ENCODE data around the gene TIAM1. TPM values are rescaled to one million over a fixed set of nuclear protein-coding genes. Genes with fewer than 3 reads are reported as not detected.

TIAM1 gene
- total RNA-seq (2014; rRNA removed; shearing (Covaris generic)): 7.8 and 8.3 TPM in 2 replicates

GRCh38 chr21:31343680-31344480 lies at the start of gene TIAM1:
Gene TIAM1, minus strand, starts transcription at chr21:31344261. Its CDS starts 77,289 bp downstream, at chr21:31266972.
- no peaks in the 10 kb centered on the region for H3K9me3 ChIP-seq (replicated peaks)
- H3K27me3 ChIP-seq (replicated peaks): 0 out of 2 replicates have a peak, but pooled peaks cover 5% of the 10 kb centered on the region
- peaks cover 24% of the 10 kb centered on the region for H3K4me1 ChIP-seq (replicated peaks)
- H3K36me3 ChIP-seq: no peaks in the 10 kb centered on the region
- H3K27ac ChIP-seq: no peak within 1 kb of the TSS
- H3K4me3 ChIP-seq: peak within 1 kb of the TSS; percentile 50
- peak; percentile 66 to 73 for DNase-seq (ENCODE audit: low read depth in 1 of 2, low spot score in 2 of 2)

GRCh38 chr21:31387560-31388186 lies 43.6 kb upstream of the TIAM1 start:
- H3K27ac ChIP-seq: no peak overlapping the region

DNA sequence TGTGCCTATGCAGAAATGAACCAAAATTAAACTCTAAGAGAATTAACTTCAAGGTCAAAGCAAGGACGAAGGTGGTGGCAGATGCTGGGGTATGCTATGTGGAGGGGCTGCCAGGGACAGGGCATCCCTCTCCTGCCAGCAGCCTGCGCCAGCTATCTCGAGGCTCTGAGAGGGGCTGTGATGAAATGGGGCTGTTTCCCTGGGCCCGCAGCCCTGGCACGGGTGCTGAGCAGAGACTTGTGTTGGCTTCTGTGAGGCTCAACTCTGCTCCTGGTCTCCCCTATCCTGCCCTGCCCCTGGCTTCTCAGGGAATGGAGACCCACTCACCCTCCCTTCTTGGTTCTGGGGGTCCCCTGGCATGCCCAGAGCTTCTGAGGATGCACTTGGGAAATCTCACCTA lies 41.9 kb upstream of the TIAM1 start:
- no peak overlapping the region for H3K27ac ChIP-seq
- H3K4me1 ChIP-seq (replicated peaks): no peaks in the 10 kb centered on the region
- no peaks in the 10 kb centered on the region for H3K36me3 ChIP-seq
- no peaks in the 10 kb centered on the region for H3K9me3 ChIP-seq (replicated peaks)
- no peak overlapping the region for H3K4me3 ChIP-seq
- DNase-seq (ENCODE audit: low read depth in 1 of 2, low spot score in 2 of 2): no peak
- no peaks in the 10 kb centered on the region for H3K27me3 ChIP-seq (replicated peaks)

More at GRCh38 chr21:31387560-31388186, 43.6 kb upstream of the TIAM1 start:
- no peaks in the 10 kb centered on the region for H3K9me3 ChIP-seq (replicated peaks)
- no peaks in the 10 kb centered on the region for H3K27me3 ChIP-seq (replicated peaks)
- H3K4me3 ChIP-seq: no peak overlapping the region
- DNase-seq (ENCODE audit: low read depth in 1 of 2, low spot score in 2 of 2): no peak
- H3K36me3 ChIP-seq: no peaks in the 10 kb centered on the region
- no peaks in the 10 kb centered on the region for H3K4me1 ChIP-seq (replicated peaks)

DNA sequence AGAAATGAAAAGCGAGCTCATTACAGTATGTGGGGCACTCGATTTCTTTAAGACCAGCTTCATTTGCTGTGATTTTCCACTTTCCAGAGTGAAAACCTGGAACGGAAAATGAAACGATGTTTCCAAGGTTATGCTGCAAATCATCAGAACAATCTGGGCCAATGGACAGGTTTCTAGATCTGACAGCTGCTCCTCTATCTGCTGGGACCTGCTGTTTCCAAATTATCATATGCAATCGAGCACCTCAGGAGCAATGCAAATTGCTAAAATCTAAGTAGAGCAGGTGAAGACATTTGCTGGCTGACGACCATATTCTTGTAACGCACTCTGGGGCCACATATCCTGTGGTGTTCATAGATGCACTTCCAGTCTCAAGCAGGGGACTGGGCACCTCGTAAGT lies 39.7 kb upstream of the TIAM1 start:
- no peaks in the 10 kb centered on the region for H3K27me3 ChIP-seq (replicated peaks)
- DNase-seq (ENCODE audit: low read depth in 1 of 2, low spot score in 2 of 2): no peak
- H3K4me3 ChIP-seq: no peak overlapping the region
- no peaks in the 10 kb centered on the region for H3K36me3 ChIP-seq
- H3K27ac ChIP-seq: no peak overlapping the region
- no peaks in the 10 kb centered on the region for H3K9me3 ChIP-seq (replicated peaks)
- H3K4me1 ChIP-seq (replicated peaks): no peaks in the 10 kb centered on the region

DNA sequence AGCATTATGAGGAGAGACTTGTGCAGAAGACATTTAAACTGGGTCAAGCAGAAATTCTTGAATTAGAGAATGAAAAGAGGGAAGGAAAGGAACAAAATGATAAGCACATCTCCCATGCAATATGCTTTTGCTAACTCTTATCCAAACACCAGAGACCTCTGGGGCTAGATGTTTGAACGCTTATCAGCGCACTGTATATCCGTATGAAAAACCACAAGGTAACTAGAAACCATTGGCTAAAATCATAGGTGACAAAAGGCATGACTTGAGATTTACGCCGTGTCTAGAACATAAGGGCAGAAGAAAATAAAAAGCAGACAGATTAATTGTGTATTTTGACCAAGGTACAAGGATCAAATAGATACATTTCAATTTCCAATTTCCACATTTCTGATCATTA lies 38.0 kb upstream of the TIAM1 start:
- no peak for DNase-seq (ENCODE audit: low read depth in 1 of 2, low spot score in 2 of 2)
- Histone ChIP-seq H3K4me3 (no peak overlapping the region), H3K27me3 (replicated peaks) (no peaks in the 10 kb centered on the region), H3K27ac (no peak overlapping the region), H3K4me1 (replicated peaks) (no peaks in the 10 kb centered on the region), H3K9me3 (replicated peaks) (no peaks in the 10 kb centered on the region), H3K36me3 (no peaks in the 10 kb centered on the region)

- DNase-seq (ENCODE audit: low read depth in 1 of 2, low spot score in 2 of 2): no peak
- Histone ChIP-seq H3K27ac (no peak overlapping the region), H3K4me3 (no peak overlapping the region), H3K36me3 (no peaks in the 10 kb centered on the region), H3K9me3 (replicated peaks) (no peaks in the 10 kb centered on the region), H3K27me3 (replicated peaks) (no peaks in the 10 kb centered on the region), H3K4me1 (replicated peaks) (peaks cover 15% of the 10 kb centered on the region)
Measured at GRCh38 chr21:31376301-31376700, 32.2 kb upstream of the TIAM1 start.

DNA sequence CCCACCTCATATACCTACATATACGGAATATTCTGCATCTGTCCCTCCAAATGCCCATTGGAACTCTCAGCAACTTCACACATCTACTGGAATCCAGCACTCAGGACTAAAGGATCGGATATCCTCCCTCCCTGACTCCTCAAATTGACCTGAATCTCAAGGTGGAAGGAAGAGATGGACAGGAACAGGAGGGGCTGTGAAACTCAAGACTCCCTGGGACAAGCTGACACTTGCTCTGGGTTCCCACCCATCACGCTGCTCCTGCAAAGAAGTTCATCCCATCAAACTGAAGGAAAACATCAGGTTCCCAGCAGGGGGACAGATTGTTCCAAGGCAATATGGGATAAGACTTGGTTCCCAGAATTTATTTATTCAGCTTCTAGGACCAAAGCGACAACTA lies 30.3 kb upstream of the TIAM1 start:
- no peaks in the 10 kb centered on the region for H3K36me3 ChIP-seq
- peaks cover 34% of the 10 kb centered on the region for H3K4me1 ChIP-seq (replicated peaks)
- no peak overlapping the region for H3K27ac ChIP-seq
- no peak overlapping the region for H3K4me3 ChIP-seq
- no peaks in the 10 kb centered on the region for H3K9me3 ChIP-seq (replicated peaks)
- no peaks in the 10 kb centered on the region for H3K27me3 ChIP-seq (replicated peaks)
- no peak for DNase-seq (ENCODE audit: low read depth in 1 of 2, low spot score in 2 of 2)

GRCh38 chr21:31372471-31372765 lies 28.4 kb upstream of the TIAM1 start:
- DNase-seq (ENCODE audit: low read depth in 1 of 2, low spot score in 2 of 2): no peak
- Histone ChIP-seq H3K4me1 (replicated peaks) (peaks cover 36% of the 10 kb centered on the region), H3K36me3 (no peaks in the 10 kb centered on the region), H3K9me3 (replicated peaks) (no peaks in the 10 kb centered on the region), H3K27me3 (replicated peaks) (no peaks in the 10 kb centered on the region), H3K27ac (peak overlapping the region; percentile 63), H3K4me3 (no peak overlapping the region)

GRCh38 chr21:31371715-31372470 lies 27.8 kb upstream of the TIAM1 start:
- H3K27me3 ChIP-seq (replicated peaks): no peaks in the 10 kb centered on the region
- peak overlapping the region; percentile 63 for H3K27ac ChIP-seq
- peaks cover 41% of the 10 kb centered on the region for H3K4me1 ChIP-seq (replicated peaks)
- peak; percentile 54 to 65 for DNase-seq (ENCODE audit: low read depth in 1 of 2, low spot score in 2 of 2)
- H3K36me3 ChIP-seq: no peaks in the 10 kb centered on the region
- no peak overlapping the region for H3K4me3 ChIP-seq
- no peaks in the 10 kb centered on the region for H3K9me3 ChIP-seq (replicated peaks)

- Histone ChIP-seq H3K27me3 (replicated peaks) (no peaks in the 10 kb centered on the region), H3K27ac (peak overlapping the region; percentile 63), H3K4me3 (no peak overlapping the region), H3K9me3 (replicated peaks) (no peaks in the 10 kb centered on the region), H3K4me1 (replicated peaks) (peaks cover 48% of the 10 kb centered on the region), H3K36me3 (no peaks in the 10 kb centered on the region)
- peak; percentile 64 to 85 for DNase-seq (ENCODE audit: low read depth in 1 of 2, low spot score in 2 of 2)
Measured at GRCh38 chr21:31370893-31371544, 27.0 kb upstream of the TIAM1 start.

- Histone ChIP-seq H3K4me3 (no peak overlapping the region), H3K36me3 (no peaks in the 10 kb centered on the region), H3K9me3 (replicated peaks) (no peaks in the 10 kb centered on the region), H3K27ac (peak overlapping the region; percentile 63), H3K27me3 (replicated peaks) (no peaks in the 10 kb centered on the region), H3K4me1 (replicated peaks) (peaks cover 48% of the 10 kb centered on the region)
- DNase-seq (ENCODE audit: low read depth in 1 of 2, low spot score in 2 of 2): peak; percentile 65 to 76
Measured at GRCh38 chr21:31370281-31370892, 26.3 kb upstream of the TIAM1 start.

- H3K9me3 ChIP-seq (replicated peaks): no peaks in the 10 kb centered on the region
- H3K27ac ChIP-seq: no peak overlapping the region
- H3K4me3 ChIP-seq: no peak overlapping the region
- peaks cover 48% of the 10 kb centered on the region for H3K4me1 ChIP-seq (replicated peaks)
- H3K27me3 ChIP-seq (replicated peaks): no peaks in the 10 kb centered on the region
- no peaks in the 10 kb centered on the region for H3K36me3 ChIP-seq
- DNase-seq (ENCODE audit: low read depth in 1 of 2, low spot score in 2 of 2): no peak
Measured at GRCh38 chr21:31368361-31368760, 24.3 kb upstream of the TIAM1 start.

DNA sequence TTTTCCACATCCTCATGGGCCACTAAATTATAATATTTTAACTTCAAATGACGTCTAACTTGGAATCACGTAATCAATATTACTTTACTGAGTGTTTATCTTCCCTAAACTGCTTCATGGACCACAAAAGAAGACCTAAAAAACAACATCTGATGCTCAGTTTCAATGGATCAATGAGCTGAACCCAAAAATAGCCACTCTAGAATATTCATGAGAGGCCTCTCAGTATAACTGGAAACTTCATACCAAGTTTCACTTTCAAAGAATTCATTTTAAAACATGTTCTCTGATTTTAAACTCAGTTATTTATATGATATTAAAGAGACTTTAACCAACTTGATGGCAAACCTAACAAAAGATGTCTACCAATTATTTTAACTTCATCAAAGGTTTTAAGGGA lies 23.7 kb upstream of the TIAM1 start:
- Histone ChIP-seq H3K4me3 (no peak overlapping the region), H3K27ac (no peak overlapping the region), H3K27me3 (replicated peaks) (no peaks in the 10 kb centered on the region), H3K36me3 (no peaks in the 10 kb centered on the region), H3K9me3 (replicated peaks) (no peaks in the 10 kb centered on the region), H3K4me1 (replicated peaks) (peaks cover 48% of the 10 kb centered on the region)
- DNase-seq (ENCODE audit: low read depth in 1 of 2, low spot score in 2 of 2): no peak
